PC-3 (cell line): Measurements from ENCODE around the gene GBP5.

ENCODE experiments used
- CTCF ChIP-seq: fragments of 300-600 bp; sonication (generic); conservative IDR thresholded peaks from 2 replicates; pipeline ENCODE4 v1.5.1; 2017; ENCODE audit warnings: antibody characterized with exemption, low read depth, mild to moderate bottlenecking, low read length
- EZH2 ChIP-seq: fragments of 300-600 bp; sonication (generic); IDR thresholded peaks from one replicate; pipeline ENCODE4 v1.6.1; 2017; ENCODE audit warnings: antibody characterized with exemption, mild to moderate bottlenecking, low read length; ENCODE audit not compliant: unreplicated experiment

- no peak for TF ChIP-seq CTCF
- TF ChIP-seq EZH2: no peak
Observed at GRCh38 chr1:89260042-89260441, 12.6 kb downstream of the GBP5 start.
